Activated T-cell treated with anti-CD3 and anti-CD28 coated beads, Interleukin-2, amount 50 U/mL, for 48 hours (primary cell): ENCODE data around the gene GPR108.
"Not testable (repeated sequence)": the region's sequence is repeated elsewhere in the genome, so short reads cannot be mapped to it uniquely, and the experiment has no call there.

Experiments
- DNase-seq, 2 experiments: peaks; one replicate each; pipeline ENCODE4 v3.0.0-alpha.2; 2020

Gene GPR108

DNA sequence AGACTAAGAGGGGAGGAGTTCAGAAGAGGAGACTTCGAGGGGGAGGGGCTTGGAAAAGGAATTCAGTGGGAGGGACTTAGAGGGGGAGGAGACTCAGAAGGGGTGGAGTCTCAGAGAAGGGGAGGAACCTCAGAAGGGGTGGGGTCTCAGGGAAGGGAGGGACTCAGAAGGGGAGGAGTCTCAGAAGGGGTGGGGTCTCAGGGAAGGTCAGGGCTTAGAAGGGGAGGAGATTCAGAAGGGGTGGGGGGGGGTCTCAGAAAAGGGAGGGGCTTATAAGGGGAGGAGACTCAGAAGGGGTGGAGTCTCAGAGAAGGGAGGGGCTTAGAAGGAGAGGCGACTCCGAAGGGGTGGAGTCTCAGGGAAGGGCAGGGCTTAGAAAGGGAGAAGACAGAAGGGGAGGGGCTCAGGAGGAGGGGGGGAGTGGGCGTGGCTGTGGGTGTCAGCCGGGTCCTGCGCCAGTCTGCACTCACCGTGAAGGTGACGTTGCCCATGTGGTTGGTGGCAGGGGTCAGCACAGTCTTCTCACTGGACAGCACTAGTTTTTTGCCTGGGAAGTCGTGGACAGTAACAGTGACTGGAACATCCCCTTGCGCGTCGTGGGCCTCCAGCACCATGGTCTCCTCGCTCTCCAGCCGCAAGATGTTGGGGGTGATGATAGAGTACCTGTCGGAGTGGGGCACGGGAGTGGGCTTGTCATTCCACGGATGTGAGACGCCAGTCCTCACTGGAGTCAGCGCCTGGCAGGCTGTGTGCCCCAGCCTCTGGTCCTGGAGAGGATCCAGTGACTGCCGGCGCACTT is 18.4 kb downstream of the GPR108 start:
- peak; percentile 49 to 54 for DNase-seq

DNA sequence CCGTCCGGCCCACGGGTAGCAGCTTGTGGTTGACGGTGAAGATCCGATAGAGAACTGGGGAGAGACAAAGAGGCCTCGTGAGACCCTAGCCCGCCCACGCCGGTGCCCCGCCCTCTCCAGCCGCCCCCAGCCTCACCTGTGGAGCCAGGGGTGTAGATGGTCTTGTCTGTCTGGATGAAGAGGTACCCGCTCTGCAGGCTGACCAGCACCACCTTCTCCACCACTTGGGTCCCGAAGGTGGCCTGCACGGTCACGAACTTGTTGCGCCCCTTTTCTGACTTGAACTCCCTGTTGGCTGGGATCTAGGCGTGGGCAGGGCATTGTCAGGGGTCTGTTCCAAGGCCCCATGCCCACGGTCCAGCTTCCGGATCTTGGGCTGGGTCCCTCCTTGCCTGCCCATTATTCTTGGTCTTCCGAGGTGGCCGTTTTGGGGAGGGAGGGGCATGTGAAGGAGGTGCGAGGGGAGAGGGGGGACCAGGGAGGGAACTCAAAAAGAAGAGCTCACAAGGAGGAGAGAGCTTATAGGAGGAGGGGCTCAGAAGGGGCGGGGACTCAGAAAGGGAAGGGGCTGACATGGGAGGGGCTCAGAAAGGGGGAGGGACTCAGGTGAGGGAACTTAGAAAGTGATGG is 19.2 kb downstream of the GPR108 start:
- no peak for DNase-seq

- DNase-seq: no peak
Observed at GRCh38 chr19:6717441-6717971, 19.9 kb downstream of the GPR108 start.

- DNase-seq: no peak
Observed at GRCh38 chr19:6717036-6717435, 20.3 kb downstream of the GPR108 start.

- DNase-seq: no peak
Observed at GRCh38 chr19:6716610-6716970, 20.8 kb downstream of the GPR108 start.

GRCh38 chr19:6714749-6715555 is 22.4 kb downstream of the GPR108 start:
- no peak for DNase-seq

DNA sequence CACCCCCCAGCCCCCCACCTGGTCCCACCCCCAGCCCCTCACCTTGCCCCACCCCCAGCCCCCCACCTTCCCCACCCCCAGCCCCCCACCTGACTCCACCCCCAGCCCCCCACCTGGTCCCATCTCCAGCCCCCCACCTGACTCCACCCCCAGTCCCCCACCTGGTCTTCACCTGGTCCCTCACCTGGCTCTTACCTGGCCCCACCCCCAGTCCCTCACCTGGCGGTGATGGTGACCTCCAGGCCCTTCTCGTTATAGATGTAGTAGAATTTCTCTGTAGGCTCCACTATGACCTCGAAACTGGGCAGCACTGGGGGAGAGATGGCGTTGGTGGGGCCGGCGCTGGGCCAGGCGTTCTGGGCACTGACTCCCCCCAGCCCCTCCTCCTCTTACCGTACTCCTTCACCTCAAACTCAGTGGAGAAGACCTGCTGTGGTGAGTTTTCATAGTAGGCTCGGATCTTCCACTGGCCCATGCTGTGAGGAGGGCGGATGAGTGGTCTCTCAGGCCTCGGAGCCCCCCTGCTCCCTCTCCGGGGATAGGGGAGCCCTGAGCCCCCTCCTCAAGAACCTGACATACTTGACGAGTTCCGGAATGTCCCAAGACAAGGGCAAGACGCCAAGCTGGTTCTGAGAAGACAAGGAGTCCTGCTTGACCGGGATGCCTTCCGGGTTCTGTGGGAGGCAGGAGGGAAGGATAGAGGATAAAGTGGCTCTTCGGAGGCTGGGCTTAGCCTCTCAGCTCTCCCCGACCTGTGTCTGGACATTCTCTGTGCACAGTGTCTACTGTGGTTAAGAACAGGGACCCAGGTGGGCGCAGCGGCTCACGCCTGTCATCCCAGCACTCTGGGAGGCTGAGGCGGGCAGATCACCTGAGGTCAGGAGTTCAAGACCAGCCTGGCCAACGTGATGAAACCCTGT is 23.3 kb downstream of the GPR108 start:
- DNase-seq: no peak

DNA sequence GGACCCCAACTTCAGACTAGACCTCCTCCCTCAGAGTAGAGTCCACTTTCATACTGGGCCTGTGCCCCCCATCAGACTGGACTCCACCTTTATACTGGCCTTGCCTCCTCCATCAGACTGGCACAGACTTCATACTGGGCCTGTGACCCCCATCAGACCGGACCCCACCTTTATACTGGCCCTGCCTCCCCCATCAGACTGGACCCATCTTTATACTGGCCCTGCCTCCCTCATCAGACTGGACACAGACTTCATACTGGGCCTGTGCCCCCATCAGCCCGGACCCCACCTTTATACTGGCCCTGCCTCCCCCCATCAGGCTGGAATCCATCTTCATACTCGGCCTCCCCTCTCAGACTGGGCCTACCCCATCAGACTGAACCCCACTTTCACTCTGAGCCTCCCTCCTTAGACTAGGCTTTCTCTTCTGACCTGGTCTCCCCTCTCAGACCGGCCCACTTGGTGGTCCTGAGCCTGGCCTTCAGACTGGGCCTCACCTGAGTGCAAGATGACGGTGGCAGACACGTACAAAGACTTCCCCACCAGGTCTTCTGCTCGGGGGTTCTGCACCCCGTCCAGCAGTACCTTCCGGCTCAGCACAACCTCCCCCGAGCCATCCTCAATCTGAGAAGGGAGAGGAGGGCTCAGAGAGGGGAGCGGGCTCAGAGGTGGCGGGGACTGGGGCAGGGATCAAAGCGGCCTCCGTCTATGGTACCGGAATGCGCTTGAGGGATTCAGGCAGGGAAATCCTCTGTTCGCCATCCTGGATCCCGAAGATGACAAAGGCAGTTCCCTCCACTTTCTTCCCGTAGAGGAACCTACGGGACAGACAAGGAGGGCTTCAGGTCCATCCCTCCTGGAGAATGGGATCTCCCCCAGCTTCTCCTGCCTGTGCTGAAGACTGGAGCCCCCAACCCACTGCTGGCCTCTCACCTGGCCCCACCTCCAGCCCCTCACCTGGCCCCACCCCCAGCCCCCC is 24.4 kb downstream of the GPR108 start:
- no peak for DNase-seq

- DNase-seq: no peak
Observed at GRCh38 chr19:6712231-6712630, 25.1 kb downstream of the GPR108 start.

- no peak for DNase-seq
Observed at GRCh38 chr19:6711605-6712004, 25.8 kb downstream of the GPR108 start.

- DNase-seq: no peak
Observed at GRCh38 chr19:6711078-6711361, 26.4 kb downstream of the GPR108 start.

DNA sequence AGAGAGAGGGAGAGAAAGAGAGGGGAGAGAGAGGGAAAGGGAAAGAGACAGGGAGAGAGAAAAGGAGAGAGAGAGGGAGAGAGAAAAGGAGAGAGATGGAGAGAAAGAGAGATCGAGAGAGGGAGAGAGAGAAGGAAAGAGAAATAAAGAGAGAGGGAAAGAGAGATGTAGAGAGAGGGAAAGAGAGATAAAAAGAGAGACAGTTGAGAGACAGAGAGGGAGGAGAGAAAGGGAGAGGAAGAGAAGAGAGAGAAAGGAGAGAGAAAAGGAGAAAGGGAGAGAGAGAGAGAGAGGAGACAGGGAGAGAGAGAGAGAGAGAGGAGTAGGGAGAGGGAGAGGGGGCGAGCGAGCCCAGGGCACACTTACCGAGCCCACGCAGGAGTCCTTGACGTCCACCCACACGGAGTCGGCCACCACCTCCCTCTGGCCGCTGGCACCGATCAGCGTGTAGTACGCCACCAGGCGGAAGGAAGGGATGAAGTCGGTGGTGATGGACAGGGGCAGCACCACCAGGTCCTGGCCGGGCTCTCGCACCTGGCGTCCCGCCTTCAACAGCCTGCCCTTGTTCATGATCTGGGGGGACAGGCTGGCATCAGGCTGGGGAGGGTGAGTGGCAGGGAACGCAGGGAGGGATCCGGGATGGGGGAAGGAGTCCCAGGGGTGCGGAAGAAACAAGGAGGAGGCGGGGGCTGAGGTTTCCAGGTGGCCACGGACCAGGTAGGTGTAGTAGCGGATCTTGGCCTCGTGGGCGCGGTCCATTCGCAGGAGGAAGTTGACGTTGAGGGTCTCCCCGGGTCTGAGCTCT is 26.9 kb downstream of the GPR108 start:
- DNase-seq: no peak

GRCh38 chr19:6709549-6709948 is 27.8 kb downstream of the GPR108 start:
- no peak for DNase-seq

GRCh38 chr19:6708913-6709312 is 28.5 kb downstream of the GPR108 start:
- DNase-seq: not testable (repeated sequence)

DNA sequence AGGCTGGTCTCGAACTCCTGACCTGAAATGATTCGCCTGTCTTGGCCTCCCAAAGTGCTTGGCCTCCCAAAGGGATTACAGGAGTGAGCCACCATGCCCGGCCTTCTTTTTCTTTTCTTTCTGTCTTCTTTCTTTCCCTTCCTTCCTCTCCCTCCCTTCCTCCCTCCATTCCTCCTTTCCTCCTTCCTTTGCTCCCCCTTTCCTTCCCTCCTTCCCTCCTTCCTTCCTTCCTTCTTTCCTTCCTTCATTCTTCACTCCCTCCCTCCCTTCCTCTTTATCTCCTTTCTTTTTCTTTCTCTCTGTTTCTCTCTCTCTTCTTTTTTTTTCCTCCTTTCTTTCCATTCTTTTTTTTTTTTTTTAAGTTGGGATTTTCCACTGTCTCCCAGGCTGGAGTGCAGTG is 29.0 kb downstream of the GPR108 start:
- no peak for DNase-seq

- DNase-seq: no peak
Observed at GRCh38 chr19:6707658-6708018, 29.7 kb downstream of the GPR108 start.

GRCh38 chr19:6707011-6707657 is 30.2 kb downstream of the GPR108 start:
- no peak for DNase-seq

DNA sequence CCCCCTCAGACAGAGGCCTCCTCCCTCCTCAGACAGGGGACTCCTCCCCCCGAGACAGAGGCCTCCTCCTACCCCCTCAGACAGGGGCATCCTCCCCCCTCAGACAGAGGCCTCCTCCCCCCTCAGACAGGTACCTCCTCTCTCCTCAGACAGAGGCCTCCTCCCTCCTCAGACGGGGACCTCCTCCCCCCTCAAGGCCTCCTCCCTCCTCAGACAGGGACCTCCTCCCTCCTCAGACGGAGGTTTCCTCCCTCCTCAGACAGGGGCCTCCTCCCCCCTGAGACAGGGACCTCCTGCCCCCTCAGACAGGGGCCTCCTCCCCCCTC is 30.8 kb downstream of the GPR108 start:
- no peak for DNase-seq

GRCh38 chr19:6705931-6706632 is 31.3 kb downstream of the GPR108 start:
- no peak for DNase-seq
